HEK293 (cell line): ENCODE data around the gene RGN.
"Not testable (repeated sequence)": the region's sequence is repeated elsewhere in the genome, so short reads cannot be mapped to it uniquely, and the experiment has no call there.

Source experiments
- ZEB2 ChIP-seq: fragments of 450-650 bp; formaldehyde crosslinking; IDR thresholded peaks from 2 replicates; pipeline ENCODE4 v1.5.1; 2016; ENCODE audit warnings: missing biosample characterization, missing genetic modification characterization
- ZFP37 ChIP-seq: fragments of 450-650 bp; formaldehyde crosslinking; IDR thresholded peaks from 2 replicates; pipeline ENCODE4 v1.5.1; 2016; ENCODE audit warnings: missing biosample characterization, missing genetic modification characterization
- ZNF335 ChIP-seq: fragments of 450-650 bp; formaldehyde crosslinking; conservative IDR thresholded peaks from 2 replicates; pipeline ENCODE4 v1.5.1; 2016; ENCODE audit warnings: missing biosample characterization, missing genetic modification characterization
- ZNF830 ChIP-seq: fragments of 450-650 bp; IDR thresholded peaks from 2 replicates; pipeline ENCODE4 v1.5.0; 2018; ENCODE audit warnings: missing biosample characterization, missing genetic modification characterization, low read depth, mild to moderate bottlenecking, moderate library complexity
- TF ChIP-seq, protein P1 (sequence below): fragments of 450-650 bp; formaldehyde crosslinking; IDR thresholded peaks from 2 replicates; pipeline ENCODE4 v1.5.1; 2017; ENCODE audit warnings: missing biosample characterization, missing genetic modification characterization
- TF ChIP-seq, protein P2 (sequence below): fragments of 450-650 bp; formaldehyde crosslinking; IDR thresholded peaks from 2 replicates; pipeline ENCODE4 v1.5.1; 2016; ENCODE audit warnings: missing biosample characterization, missing genetic modification characterization

DNA sequence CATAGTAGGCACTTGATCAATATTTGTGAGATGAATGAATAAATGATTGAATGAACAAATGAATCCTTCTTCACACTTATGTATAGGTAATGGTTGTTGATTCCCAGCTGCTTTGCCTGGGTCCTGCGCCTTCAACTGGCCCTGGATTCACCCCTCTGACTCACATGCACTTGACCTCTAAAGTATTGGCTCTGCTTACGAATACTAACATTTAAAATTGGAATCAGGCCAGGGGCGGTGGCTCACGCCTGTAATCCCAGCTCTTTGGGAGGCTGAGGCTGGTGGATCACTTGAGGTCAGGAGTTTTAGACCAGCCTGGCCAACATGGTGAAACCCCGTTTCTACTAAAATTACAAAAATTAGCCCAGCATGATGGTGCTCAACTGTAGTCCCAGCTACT, 57.4 kb downstream of the RGN start:
- not testable (repeated sequence) for TF ChIP-seq ZNF830 (tag by site-specific recombination); ZNF335 (tag by site-specific recombination); ZFP37; ZEB2 (tag by site-specific recombination)
- TF ChIP-seq, protein P1, sequence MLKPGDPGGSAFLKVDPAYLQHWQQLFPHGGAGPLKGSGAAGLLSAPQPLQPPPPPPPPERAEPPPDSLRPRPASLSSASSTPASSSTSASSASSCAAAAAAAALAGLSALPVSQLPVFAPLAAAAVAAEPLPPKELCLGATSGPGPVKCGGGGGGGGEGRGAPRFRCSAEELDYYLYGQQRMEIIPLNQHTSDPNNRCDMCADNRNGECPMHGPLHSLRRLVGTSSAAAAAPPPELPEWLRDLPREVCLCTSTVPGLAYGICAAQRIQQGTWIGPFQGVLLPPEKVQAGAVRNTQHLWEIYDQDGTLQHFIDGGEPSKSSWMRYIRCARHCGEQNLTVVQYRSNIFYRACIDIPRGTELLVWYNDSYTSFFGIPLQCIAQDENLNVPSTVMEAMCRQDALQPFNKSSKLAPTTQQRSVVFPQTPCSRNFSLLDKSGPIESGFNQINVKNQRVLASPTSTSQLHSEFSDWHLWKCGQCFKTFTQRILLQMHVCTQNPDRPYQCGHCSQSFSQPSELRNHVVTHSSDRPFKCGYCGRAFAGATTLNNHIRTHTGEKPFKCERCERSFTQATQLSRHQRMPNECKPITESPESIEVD (tag by site-specific recombination): not testable (repeated sequence)
- TF ChIP-seq, protein P2, sequence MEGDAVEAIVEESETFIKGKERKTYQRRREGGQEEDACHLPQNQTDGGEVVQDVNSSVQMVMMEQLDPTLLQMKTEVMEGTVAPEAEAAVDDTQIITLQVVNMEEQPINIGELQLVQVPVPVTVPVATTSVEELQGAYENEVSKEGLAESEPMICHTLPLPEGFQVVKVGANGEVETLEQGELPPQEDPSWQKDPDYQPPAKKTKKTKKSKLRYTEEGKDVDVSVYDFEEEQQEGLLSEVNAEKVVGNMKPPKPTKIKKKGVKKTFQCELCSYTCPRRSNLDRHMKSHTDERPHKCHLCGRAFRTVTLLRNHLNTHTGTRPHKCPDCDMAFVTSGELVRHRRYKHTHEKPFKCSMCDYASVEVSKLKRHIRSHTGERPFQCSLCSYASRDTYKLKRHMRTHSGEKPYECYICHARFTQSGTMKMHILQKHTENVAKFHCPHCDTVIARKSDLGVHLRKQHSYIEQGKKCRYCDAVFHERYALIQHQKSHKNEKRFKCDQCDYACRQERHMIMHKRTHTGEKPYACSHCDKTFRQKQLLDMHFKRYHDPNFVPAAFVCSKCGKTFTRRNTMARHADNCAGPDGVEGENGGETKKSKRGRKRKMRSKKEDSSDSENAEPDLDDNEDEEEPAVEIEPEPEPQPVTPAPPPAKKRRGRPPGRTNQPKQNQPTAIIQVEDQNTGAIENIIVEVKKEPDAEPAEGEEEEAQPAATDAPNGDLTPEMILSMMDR (tag by site-specific recombination): not testable (repeated sequence)
